Loucy (cell line): ENCODE measurements around the gene ANXA6.

Source experiments
- CTCF ChIP-seq: fragments of 200-600 bp; sonication (generic); conservative IDR thresholded peaks from 2 replicates; pipeline ENCODE4 v1.5.1; 2014; ENCODE audit warnings: mild to moderate bottlenecking, antibody characterized with exemption, low read length
- EZH2phosphoT487 ChIP-seq: fragments of 200-600 bp; IDR thresholded peaks from 2 replicates; pipeline ENCODE4 v1.6.1; 2018; ENCODE audit warnings: antibody characterized with exemption, mild to moderate bottlenecking, moderate library complexity, borderline replicate concordance

GRCh38 chr5:151168602-151169344, 11.2 kb upstream of the ANXA6 start:
- no peak for TF ChIP-seq CTCF
- no peak for TF ChIP-seq EZH2phosphoT487
